ENCODE data around the gene PPIP5K2. TPM values are rescaled to one million over a fixed set of nuclear protein-coding genes. Genes with fewer than 3 reads are reported as not detected.

PPIP5K2 gene
- total RNA-seq, 1 donor from 2014 or later: 64.4 TPM

DNA sequence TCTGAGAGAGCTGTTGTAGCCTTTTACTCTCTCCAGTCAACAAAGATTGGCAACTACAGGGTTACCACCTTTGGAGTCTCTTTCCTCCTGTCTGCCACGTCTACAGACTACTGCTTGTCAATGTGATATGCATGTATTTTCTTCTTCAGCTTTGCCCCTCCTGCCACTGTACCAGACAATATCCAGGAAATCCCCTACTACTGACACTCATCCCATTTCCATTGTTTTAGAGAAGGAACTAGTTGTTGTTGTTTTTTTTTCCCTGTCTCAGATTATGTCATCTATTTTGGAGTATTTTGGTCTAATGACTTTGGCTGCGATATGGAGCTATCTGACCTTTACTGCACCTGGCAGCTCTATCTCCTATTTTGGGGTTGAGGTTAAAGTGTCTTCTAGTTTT, 88.4 kb downstream of the PPIP5K2 start:
- H3K4me3 Mint-ChIP-seq (ENCODE audit: unreplicated experiment): no peak overlapping the region
- DNase-seq (ENCODE audit: extremely low spot score, unreplicated experiment): no peak
- no peaks in the 10 kb centered on the region for H3K27me3 Mint-ChIP-seq (ENCODE audit: unreplicated experiment)
- no peak overlapping the region for H3K27ac Mint-ChIP-seq (ENCODE audit: unreplicated experiment)
- peaks cover 33% of the 10 kb centered on the region for H3K4me1 Mint-ChIP-seq (ENCODE audit: unreplicated experiment)
- peaks cover 23% of the 10 kb centered on the region for H3K36me3 Mint-ChIP-seq (ENCODE audit: unreplicated experiment)
- TF ChIP-seq, protein P1, sequence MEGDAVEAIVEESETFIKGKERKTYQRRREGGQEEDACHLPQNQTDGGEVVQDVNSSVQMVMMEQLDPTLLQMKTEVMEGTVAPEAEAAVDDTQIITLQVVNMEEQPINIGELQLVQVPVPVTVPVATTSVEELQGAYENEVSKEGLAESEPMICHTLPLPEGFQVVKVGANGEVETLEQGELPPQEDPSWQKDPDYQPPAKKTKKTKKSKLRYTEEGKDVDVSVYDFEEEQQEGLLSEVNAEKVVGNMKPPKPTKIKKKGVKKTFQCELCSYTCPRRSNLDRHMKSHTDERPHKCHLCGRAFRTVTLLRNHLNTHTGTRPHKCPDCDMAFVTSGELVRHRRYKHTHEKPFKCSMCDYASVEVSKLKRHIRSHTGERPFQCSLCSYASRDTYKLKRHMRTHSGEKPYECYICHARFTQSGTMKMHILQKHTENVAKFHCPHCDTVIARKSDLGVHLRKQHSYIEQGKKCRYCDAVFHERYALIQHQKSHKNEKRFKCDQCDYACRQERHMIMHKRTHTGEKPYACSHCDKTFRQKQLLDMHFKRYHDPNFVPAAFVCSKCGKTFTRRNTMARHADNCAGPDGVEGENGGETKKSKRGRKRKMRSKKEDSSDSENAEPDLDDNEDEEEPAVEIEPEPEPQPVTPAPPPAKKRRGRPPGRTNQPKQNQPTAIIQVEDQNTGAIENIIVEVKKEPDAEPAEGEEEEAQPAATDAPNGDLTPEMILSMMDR (IDR thresholded peaks at IDR 0.05): no peak
- peaks cover 7% of the 10 kb centered on the region for H3K9me3 Mint-ChIP-seq (ENCODE audit: unreplicated experiment)

DNA sequence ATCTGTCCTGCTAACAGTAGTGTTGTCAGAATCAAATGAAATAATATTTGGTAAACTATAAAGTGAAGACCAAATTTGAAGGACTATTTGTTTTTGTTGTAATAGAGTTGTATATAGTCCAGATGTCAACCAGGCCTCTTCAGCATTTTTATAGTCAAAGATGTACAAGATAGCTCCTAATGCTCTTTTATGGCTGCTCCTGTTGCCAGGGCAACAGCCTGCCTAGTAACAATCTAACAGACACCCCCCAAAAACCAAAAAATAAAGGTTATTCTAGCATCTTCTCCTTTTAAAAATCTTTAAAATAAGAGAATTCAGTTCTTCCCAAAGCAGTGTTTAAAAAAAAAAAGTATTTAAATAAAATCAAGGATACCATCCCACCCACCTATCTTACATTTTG, 89.0 kb downstream of the PPIP5K2 start:
- Mint-ChIP-seq H3K27me3 (ENCODE audit: unreplicated experiment) (no peaks in the 10 kb centered on the region), H3K27ac (ENCODE audit: unreplicated experiment) (no peak overlapping the region), H3K4me1 (ENCODE audit: unreplicated experiment) (peaks cover 37% of the 10 kb centered on the region), H3K9me3 (ENCODE audit: unreplicated experiment) (peaks cover 7% of the 10 kb centered on the region), H3K4me3 (ENCODE audit: unreplicated experiment) (no peak overlapping the region), H3K36me3 (ENCODE audit: unreplicated experiment) (peaks cover 23% of the 10 kb centered on the region)
- TF ChIP-seq, protein P1 (IDR thresholded peaks at IDR 0.05): no peak
- no peak for DNase-seq (ENCODE audit: extremely low spot score, unreplicated experiment)

DNA sequence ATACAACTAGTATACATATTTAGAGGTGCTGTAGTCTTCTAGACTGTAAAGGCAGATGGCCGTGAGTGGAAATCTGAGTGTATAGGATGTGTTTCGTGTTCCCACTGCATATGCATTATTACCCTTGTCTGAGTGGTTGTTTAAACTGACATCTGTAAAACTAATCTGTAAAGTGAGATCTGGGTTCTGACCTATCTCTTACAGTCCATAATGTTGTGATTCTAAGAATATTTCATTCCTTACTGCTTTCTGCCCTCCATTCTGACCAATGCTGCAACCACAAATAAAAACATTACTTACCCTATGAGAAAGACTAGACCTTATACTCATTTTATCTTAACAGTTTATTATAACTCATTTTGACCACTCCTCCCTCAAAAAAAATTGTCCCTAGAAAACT, 90.9 kb downstream of the PPIP5K2 start:
- Mint-ChIP-seq H3K27ac (ENCODE audit: unreplicated experiment) (peak overlapping the region; percentile 83), H3K36me3 (ENCODE audit: unreplicated experiment) (peaks cover 11% of the 10 kb centered on the region), H3K9me3 (ENCODE audit: unreplicated experiment) (peaks cover under 1% of the 10 kb centered on the region), H3K4me1 (ENCODE audit: unreplicated experiment) (peaks cover 32% of the 10 kb centered on the region), H3K27me3 (ENCODE audit: unreplicated experiment) (no peaks in the 10 kb centered on the region), H3K4me3 (ENCODE audit: unreplicated experiment) (no peak overlapping the region)
- TF ChIP-seq, protein P1 (IDR thresholded peaks at IDR 0.05): no peak
- no peak for DNase-seq (ENCODE audit: extremely low spot score, unreplicated experiment)

DNA sequence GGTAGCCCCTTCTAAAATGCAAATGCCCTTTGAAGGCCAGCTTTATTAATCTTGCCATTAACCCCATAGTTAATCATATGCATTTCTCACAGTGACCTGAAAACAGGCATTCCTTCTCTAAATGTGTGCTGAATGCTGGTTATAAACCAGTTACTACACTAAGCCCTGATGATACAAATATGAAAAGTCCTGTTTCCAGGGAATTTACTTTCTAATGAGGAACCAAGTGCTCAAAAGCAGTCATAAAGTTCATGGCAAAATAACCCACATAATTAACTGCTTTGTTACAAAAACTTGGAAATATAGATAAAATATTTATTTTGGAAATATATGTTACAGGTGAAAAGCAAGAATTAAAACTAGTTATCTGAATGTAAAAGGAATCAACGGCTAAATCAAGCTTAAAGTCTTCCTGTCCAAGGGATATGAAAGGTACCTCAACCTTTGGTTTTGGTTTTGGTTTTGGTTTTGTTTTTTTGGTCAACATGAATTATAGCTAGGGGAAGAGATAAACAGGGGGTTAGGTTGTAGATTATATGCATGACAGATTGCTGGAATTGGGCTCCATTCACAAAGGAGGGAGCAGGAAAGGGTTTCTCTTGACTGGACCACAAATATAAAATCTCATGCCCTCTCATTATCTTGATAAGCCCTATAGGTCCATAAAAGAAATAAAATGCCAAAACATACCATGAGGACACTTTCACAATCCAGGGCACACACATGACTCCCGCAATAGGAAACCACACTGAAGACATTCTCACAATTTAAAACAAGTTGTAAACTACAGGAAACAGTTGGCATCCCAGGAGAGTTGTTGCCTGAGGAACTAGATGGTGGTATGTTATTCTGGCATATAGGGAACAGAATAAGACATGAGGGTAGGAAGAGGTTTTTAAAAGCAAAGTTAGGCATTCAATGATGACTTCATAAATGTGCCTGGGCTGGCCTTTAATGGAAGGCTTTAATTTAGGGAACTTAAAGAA, 91.8 kb downstream of the PPIP5K2 start:
- no peak for DNase-seq (ENCODE audit: extremely low spot score, unreplicated experiment)
- Mint-ChIP-seq H3K4me1 (ENCODE audit: unreplicated experiment) (peaks cover 38% of the 10 kb centered on the region), H3K4me3 (ENCODE audit: unreplicated experiment) (no peak overlapping the region), H3K27me3 (ENCODE audit: unreplicated experiment) (no peaks in the 10 kb centered on the region), H3K9me3 (ENCODE audit: unreplicated experiment) (no peaks in the 10 kb centered on the region), H3K36me3 (ENCODE audit: unreplicated experiment) (peaks cover 3% of the 10 kb centered on the region), H3K27ac (ENCODE audit: unreplicated experiment) (peak overlapping the region; percentile 83)
- TF ChIP-seq, protein P1 (IDR thresholded peaks at IDR 0.05): no peak

DNA sequence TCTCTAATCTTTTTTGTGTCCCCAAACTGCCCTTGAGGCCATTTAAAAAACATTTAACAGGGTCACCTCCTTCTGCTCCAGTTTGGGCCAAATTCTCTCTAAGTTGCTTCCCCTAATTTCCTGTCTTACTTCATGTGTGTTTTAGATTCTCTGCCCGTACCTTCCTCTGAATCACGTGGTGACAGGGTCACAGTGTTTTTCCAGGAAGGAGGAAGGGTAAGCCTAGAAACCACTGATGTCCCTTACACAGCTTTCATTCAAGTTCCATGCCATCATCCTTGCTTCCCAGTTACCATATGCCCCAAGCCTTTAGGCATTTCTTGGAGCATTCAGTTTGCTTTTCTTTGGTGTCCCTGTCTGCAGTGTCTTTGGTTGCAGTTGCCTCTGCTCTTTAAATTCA, 96.0 kb downstream of the PPIP5K2 start:
- Mint-ChIP-seq H3K27ac (ENCODE audit: unreplicated experiment) (peak overlapping the region; percentile 38), H3K36me3 (ENCODE audit: unreplicated experiment) (no peaks in the 10 kb centered on the region), H3K27me3 (ENCODE audit: unreplicated experiment) (no peaks in the 10 kb centered on the region), H3K9me3 (ENCODE audit: unreplicated experiment) (peaks cover 6% of the 10 kb centered on the region), H3K4me3 (ENCODE audit: unreplicated experiment) (no peak overlapping the region), H3K4me1 (ENCODE audit: unreplicated experiment) (peaks cover 46% of the 10 kb centered on the region)
- TF ChIP-seq, protein P1 (IDR thresholded peaks at IDR 0.05): no peak
- DNase-seq (ENCODE audit: extremely low spot score, unreplicated experiment): no peak
